ENCODE data around the gene FREY1.

GRCh38 chr11:45936511-45937054 is 29.5 kb upstream of the FREY1 start:
- TF ChIP-seq POLR2A (IDR thresholded peaks at IDR 0.05) (no peak), CTCF (IDR thresholded peaks at IDR 0.05) (no peak), POLR2AphosphoS5 (IDR thresholded peaks at IDR 0.05) (no peak)
